Activated CD4-positive, alpha-beta T cell treated with anti-CD3 and anti-CD28 coated beads for 4 hours (primary cell): ENCODE data around the gene ANTXRL.
"Not testable (repeated sequence)": the region's sequence is repeated elsewhere in the genome, so short reads cannot be mapped to it uniquely, and the experiment has no call there.

Experiments used
- DNase-seq, 2 donors: peaks; one replicate each; pipeline ENCODE4 v3.0.0-alpha.2; 2020

ANTXRL gene

DNA sequence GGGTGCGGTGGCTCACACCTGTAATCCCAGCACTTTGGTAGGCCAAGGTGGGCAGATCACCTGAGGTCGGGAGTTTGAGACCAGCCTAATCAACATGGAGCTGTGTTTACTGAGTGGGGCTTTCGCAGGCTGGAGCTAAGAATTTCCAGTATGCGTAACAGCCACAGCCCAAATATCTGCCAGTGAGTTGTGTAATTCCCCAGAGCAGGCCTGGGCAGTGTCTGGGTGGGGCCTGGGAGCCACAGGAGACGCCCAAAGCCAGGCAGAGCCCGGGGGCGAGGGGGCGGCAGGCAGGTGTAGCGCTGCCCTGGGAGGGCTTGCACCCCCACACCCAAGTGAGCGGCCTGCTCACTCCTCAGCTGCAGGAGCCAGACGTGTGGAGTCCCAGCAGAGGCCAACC lies 88.6 kb downstream of the ANTXRL start, which contains the start of gene ANXA8L1:
Gene ANXA8L1, plus strand, starts transcription at position 371 of the 400 bp plus-strand sequence. CDS start 76 bp downstream, outside the sequence.
- DNase-seq = not testable (repeated sequence)

- DNase-seq = not testable (repeated sequence)
Observed at GRCh38 chr10:46377022-46377421, 90.2 kb downstream of the ANTXRL start.

DNA sequence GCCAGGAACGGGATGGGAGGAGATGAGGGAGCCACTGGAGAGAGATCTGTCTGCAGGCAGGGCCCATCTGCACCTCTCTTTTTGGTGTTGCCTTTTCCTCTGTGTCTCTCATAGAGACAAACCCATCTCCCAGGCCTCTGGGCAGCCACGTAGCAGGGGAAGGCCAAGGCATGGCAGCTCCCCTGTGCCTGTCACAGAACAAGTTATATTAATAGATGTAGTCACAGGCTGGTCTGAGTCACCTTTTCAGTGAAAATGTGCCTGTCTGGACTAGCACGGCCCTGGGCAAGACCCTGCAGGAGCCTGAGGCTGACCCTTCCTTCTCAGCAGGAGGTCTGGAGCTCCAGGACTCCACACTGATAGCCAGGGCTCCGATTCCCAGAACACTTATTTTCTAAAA lies 90.9 kb downstream of the ANTXRL start:
- DNase-seq = not testable (repeated sequence)

GRCh38 chr10:46378108-46378507 lies 91.3 kb downstream of the ANTXRL start:
- not testable (repeated sequence) for DNase-seq

DNA sequence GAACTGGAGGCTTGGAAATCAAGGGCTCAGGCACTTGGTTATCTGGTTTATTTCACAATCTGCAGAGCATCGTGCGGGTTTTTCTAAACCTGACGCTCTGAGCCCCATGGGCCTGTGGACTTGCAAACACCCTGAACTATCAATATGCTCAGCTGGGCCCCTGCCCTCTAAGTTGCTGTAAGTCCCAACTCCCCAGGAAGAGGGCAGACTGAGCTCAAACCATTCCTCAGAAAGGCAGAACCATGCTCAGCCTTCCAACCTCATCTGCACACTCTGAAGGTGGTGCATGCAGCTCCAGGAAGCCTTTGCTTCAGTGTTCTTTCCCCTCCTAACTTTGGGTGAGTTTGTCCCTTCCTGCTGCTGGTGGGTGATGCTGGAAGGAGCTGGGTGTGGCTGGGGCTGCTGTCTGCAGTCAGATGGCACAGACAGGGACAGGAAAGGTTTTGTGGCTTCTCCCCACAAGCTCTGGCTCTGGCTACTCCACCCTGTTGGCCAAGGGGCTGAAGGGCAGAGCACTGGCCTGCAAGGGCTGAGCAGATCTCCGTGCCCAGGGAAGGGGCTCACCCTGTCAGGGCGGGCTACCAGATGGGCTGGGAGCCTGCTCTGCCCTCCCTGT lies 92.5 kb downstream of the ANTXRL start:
- not testable (repeated sequence) for DNase-seq
